Retinal pigment epithelial cell (primary cell): Measurements from ENCODE around the gene EHBP1.
A peak's percentile ranks its signal among the peaks of the same experiment; 100 is the strongest.

Source experiments
- DNase-seq: peaks from one replicate; pipeline ENCODE4 v3.0.0-alpha.2; 2010; ENCODE audit warnings: low read depth
- H3K4me3 ChIP-seq: 2 replicates; pipeline ENCODE4 v1.5.1; 2011; ENCODE audit warnings: mild to moderate bottlenecking, low read length, control low read depth, moderate library complexity
- TF ChIP-seq, protein P1 (sequence below): conservative IDR thresholded peaks from 2 replicates; pipeline ENCODE4 v1.5.1; 2011; ENCODE audit warnings: low read depth, low read length, control low read depth, inconsistent platforms

Gene EHBP1

DNA sequence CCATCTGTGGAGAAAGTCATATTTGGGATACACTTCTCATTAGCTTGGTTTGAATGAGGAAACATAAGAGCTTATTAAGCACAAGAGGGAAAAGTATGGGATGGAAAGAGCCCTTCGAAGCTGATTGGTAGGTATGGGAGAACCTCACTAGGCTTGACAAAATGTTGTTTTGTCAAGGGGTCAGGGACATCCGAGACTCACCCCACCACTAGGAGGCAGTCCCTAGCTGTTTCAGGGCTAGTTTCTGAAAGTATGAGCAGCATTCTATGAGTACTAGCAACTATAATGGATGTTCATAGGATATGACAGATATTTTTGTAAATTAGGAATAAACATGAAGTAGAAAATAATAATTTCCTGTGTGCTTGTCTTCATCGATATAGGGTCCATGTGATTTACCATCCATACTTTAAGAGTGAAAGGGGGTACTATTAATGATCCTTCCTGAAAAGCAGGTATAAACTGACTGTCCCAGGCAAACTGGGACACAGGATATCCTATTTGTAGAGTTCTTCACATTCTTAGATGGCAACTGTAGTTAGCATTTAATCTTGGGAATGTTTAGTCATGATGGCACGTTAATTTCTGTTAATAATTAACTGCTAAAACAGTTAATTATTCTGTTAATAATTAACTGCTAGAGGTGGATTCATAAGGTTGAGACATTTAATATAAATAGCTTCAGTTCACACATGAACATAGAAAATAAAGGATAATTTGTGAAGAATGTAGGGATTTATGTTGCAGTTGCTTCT lies 373.5 kb downstream of the EHBP1 start:
- TF ChIP-seq, protein P1, sequence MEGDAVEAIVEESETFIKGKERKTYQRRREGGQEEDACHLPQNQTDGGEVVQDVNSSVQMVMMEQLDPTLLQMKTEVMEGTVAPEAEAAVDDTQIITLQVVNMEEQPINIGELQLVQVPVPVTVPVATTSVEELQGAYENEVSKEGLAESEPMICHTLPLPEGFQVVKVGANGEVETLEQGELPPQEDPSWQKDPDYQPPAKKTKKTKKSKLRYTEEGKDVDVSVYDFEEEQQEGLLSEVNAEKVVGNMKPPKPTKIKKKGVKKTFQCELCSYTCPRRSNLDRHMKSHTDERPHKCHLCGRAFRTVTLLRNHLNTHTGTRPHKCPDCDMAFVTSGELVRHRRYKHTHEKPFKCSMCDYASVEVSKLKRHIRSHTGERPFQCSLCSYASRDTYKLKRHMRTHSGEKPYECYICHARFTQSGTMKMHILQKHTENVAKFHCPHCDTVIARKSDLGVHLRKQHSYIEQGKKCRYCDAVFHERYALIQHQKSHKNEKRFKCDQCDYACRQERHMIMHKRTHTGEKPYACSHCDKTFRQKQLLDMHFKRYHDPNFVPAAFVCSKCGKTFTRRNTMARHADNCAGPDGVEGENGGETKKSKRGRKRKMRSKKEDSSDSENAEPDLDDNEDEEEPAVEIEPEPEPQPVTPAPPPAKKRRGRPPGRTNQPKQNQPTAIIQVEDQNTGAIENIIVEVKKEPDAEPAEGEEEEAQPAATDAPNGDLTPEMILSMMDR = peak; percentile 58
- no peak for DNase-seq
- no peak overlapping the region for H3K4me3 ChIP-seq

DNA sequence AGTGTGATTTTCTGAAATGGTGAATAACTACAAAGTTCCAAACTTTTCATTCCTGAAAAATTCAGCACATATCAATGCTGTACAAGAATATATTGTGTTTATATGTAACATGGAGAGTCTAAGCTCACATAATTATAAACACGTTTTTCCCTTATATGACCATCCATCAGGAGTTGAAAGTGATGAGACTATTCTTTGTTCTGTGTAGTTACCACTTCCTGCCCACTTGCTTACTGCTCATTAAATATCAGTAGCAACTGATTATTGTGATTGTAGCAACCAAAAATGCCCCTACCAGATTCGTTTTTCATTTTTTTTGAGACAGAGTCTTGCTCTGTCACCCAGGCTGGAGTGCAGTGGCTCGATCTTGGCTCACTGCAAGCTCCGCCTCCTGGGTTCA lies 375.9 kb downstream of the EHBP1 start:
- no peak for DNase-seq
- TF ChIP-seq, protein P1 = no peak
- no peak overlapping the region for H3K4me3 ChIP-seq

GRCh38 chr2:63086687-63087086 lies 381.2 kb downstream of the EHBP1 start:
- no peak overlapping the region for H3K4me3 ChIP-seq
- TF ChIP-seq, protein P1 = no peak
- no peak for DNase-seq

GRCh38 chr2:63092401-63092800 lies 386.9 kb downstream of the EHBP1 start:
- TF ChIP-seq, protein P1 = no peak
- no peak for DNase-seq

DNA sequence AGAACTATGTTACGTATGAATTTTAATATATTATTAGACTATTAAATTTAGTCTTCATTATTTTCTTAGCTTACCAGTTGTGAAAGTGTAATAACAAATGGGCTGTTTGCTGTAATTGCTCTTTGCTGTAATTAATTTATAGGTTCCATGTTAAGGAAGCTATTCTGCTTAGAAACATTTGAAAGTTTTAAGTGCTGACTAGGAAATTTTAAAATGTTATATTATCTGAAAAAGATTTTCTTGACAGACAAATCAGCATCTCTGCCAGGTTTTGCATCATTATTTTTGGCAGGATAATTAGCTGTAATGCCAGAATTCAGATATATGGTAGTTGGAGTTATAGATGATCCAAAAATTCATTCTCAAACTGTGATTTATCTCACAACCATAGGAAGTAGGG lies 387.3 kb downstream of the EHBP1 start:
- H3K4me3 ChIP-seq = no peak overlapping the region
- TF ChIP-seq, protein P1 = no peak
- DNase-seq = no peak

More at GRCh38 chr2:63092401-63092800, 386.9 kb downstream of the EHBP1 start:
- no peak overlapping the region for H3K4me3 ChIP-seq

DNA sequence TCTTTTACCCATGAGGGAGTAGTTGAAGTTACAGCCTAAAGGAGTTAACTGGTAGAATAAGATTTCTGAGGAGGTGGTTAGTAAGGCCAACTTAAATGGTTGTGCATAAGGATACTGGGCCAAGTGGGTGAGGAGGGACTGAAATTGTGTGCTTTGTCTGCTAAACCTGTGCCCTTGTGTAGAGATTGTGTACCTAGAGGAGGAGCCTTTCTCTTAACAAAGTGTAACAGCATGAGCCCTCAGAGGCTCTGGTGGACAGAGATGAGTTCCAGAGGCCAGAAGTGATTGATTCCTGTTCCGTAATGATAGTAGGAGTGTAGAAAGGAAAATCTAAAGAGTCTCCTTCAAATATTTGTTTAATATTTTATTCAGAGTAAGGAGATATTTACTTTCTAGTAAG lies 388.0 kb downstream of the EHBP1 start:
- TF ChIP-seq, protein P1 = no peak
- no peak for DNase-seq
- no peak overlapping the region for H3K4me3 ChIP-seq
